Prostate gland (tissue), 2 donors: Measurements from ENCODE around the gene PLEKHM3.

Source experiments
- POLR2A ChIP-seq: fragments of 450-650 bp; IDR thresholded peaks from one replicate; pipeline ENCODE4 v1.6.1; 2016; ENCODE audit warnings: antibody characterized with exemption, mild to moderate bottlenecking
- POLR2AphosphoS5 ChIP-seq: sonication (generic); formaldehyde crosslinking; IDR thresholded peaks from one replicate; pipeline ENCODE4 v1.6.1; 2017; ENCODE audit warnings: antibody characterized with exemption
- TF ChIP-seq, protein P1 (sequence below), 4 experiments: fragments of 200-600 bp in 2 of 4; fragments of 450-650 bp in 2 of 4; sonication (generic) in 2 of 4; IDR thresholded peaks; 1 replicate in 3 of 4; 2 replicates in 1 of 4; pipeline ENCODE4 v1.5.1; 2016 to 2019; ENCODE audit warnings: antibody characterized with exemption in 4 of 4, mild to moderate bottlenecking in 2 of 4, moderate library complexity in 2 of 4

- TF ChIP-seq, protein P1, sequence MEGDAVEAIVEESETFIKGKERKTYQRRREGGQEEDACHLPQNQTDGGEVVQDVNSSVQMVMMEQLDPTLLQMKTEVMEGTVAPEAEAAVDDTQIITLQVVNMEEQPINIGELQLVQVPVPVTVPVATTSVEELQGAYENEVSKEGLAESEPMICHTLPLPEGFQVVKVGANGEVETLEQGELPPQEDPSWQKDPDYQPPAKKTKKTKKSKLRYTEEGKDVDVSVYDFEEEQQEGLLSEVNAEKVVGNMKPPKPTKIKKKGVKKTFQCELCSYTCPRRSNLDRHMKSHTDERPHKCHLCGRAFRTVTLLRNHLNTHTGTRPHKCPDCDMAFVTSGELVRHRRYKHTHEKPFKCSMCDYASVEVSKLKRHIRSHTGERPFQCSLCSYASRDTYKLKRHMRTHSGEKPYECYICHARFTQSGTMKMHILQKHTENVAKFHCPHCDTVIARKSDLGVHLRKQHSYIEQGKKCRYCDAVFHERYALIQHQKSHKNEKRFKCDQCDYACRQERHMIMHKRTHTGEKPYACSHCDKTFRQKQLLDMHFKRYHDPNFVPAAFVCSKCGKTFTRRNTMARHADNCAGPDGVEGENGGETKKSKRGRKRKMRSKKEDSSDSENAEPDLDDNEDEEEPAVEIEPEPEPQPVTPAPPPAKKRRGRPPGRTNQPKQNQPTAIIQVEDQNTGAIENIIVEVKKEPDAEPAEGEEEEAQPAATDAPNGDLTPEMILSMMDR (IDR thresholded peaks at IDR 0.05), result no peak
- TF ChIP-seq POLR2A, result no peak
- TF ChIP-seq POLR2AphosphoS5, result no peak
These were observed 213.1 kb downstream of the PLEKHM3 start for GRCh38 chr2:207812058-207812725.
